Body of pancreas (tissue), 4 donors: Measurements from ENCODE around the gene PLET1. TPM values are rescaled to one million over a fixed set of nuclear protein-coding genes. Genes with fewer than 3 reads are reported as not detected.
A peak's percentile ranks its signal among the peaks of the same experiment; 100 is the strongest.

Experiments used
- ATAC-seq: fragments of 150-250 bp; one replicate; pipeline ENCODE4 v1.9.1; 2016
- DNase-seq, 4 donors: peaks; one replicate each; pipeline ENCODE4 v3.0.0-alpha.2; 2019
- H3K27ac ChIP-seq, 4 donors: fragments of 200-600 bp; sonication (generic); 1 replicate in 3 of 4; 2 replicates in 1 of 4; pipeline versions ENCODE4 v1.5.1 to v1.6.1; 2016 to 2019; ENCODE audit warnings: mild to moderate bottlenecking in 1 of 4, mixed read lengths in 1 of 4, moderate library complexity in 1 of 4
- H3K27me3 ChIP-seq, 2 donors: fragments of 200-600 bp; sonication (generic); one replicate each; pipeline ENCODE4 v1.6.0; 2016; ENCODE audit warnings: mild to moderate bottlenecking in 1 of 2
- H3K36me3 ChIP-seq, 2 donors: fragments of 200-600 bp; sonication (generic); replicated peaks in 1 of 2; 2 replicates each; pipeline ENCODE4 v1.5.1; 2016; ENCODE audit warnings: low read depth in 2 of 2; ENCODE audit not compliant: insufficient read depth in 1 of 2
- H3K4me1 ChIP-seq: fragments of 200-600 bp; sonication (generic); one replicate; pipeline ENCODE4 v1.6.0; 2016
- H3K4me3 ChIP-seq, 2 donors: fragments of 200-600 bp; sonication (generic); 1 replicate in 1 of 2; 2 replicates in 1 of 2; pipeline ENCODE4 v1.5.1; 2016 to 2019
- H3K9me3 ChIP-seq, 3 donors: fragments of 200-600 bp; sonication (generic); 1 replicate in 2 of 3; 2 replicates in 1 of 3; pipeline ENCODE4 v1.5.1; 2016
- POLR2A ChIP-seq, 3 donors: fragments of 450-650 bp; IDR thresholded peaks; one replicate each; pipeline ENCODE4 v1.6.1; 2016; ENCODE audit warnings: antibody characterized with exemption in 3 of 3, mild to moderate bottlenecking in 2 of 3
- WGBS, 2 donors: methylation state at CpG; one replicate each; pipeline ENCODE4 v1.1.5; 2017; 5-methylcytosine and 5-hydroxymethylcytosine counted together
- intact Hi-C: fragments of 100-400 bp; cut with DNase I; formaldehyde crosslinking; loops from one replicate; pipeline ENCODE4 v1.15.1; 2023
- total RNA-seq, 2 donors: library from RNA; depleted of rRNA; stranded (reverse); fragments of >200 nt; gene quantifications; one replicate each; pipeline ENCODE4 v1.1.0, GENCODE V29; 2016
- TF ChIP-seq, protein P1 (sequence below), 7 experiments: fragments of 450-650 bp in 4 of 7; fragments of 200-600 bp in 3 of 7; sonication (generic) in 3 of 7; IDR thresholded peaks; one replicate each; pipeline ENCODE4 v1.5.1; 2016 to 2019; ENCODE audit warnings: antibody characterized with exemption in 7 of 7

Gene PLET1
- total RNA-seq, 2 donors from 2014 or later = not detected

DNA sequence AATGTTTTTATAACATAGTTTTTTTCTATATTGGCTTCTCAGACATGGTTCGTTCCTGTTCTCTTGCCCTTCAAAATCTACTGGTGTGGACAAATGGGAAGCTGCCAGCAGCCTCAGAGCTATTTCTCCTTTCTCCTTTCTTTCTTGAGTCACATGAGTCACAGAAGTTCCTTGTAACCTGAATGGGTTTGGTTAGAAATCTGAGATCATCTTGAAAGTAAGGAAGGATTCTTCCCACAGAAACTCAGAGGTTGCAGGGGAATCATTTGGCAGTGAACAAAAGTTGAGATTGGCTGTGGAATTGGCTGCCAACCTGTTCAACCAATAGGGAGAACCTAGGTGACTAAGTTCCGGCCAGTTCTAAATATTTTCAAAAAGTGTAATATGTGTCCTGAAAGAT is 12.5 kb downstream of the PLET1 start:
- H3K27me3 ChIP-seq = no peaks in the 10 kb centered on the region
- intact Hi-C loops = no loop called here
- no peaks in the 10 kb centered on the region for H3K9me3 ChIP-seq
- TF ChIP-seq, protein P1, sequence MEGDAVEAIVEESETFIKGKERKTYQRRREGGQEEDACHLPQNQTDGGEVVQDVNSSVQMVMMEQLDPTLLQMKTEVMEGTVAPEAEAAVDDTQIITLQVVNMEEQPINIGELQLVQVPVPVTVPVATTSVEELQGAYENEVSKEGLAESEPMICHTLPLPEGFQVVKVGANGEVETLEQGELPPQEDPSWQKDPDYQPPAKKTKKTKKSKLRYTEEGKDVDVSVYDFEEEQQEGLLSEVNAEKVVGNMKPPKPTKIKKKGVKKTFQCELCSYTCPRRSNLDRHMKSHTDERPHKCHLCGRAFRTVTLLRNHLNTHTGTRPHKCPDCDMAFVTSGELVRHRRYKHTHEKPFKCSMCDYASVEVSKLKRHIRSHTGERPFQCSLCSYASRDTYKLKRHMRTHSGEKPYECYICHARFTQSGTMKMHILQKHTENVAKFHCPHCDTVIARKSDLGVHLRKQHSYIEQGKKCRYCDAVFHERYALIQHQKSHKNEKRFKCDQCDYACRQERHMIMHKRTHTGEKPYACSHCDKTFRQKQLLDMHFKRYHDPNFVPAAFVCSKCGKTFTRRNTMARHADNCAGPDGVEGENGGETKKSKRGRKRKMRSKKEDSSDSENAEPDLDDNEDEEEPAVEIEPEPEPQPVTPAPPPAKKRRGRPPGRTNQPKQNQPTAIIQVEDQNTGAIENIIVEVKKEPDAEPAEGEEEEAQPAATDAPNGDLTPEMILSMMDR (IDR thresholded peaks at IDR 0.05) = no peak
- no peak for TF ChIP-seq POLR2A (IDR thresholded peaks at IDR 0.05)
- no peak for DNase-seq
- H3K27ac ChIP-seq = no peak overlapping the region
- no peak for ATAC-seq
- no peak overlapping the region for H3K4me3 ChIP-seq
- no peaks in the 10 kb centered on the region for H3K36me3 ChIP-seq
- 80 to 95% methylated on average over 2 of the region's 2 CpGs for WGBS, 2 donors
- no peaks in the 10 kb centered on the region for H3K4me1 ChIP-seq

DNA sequence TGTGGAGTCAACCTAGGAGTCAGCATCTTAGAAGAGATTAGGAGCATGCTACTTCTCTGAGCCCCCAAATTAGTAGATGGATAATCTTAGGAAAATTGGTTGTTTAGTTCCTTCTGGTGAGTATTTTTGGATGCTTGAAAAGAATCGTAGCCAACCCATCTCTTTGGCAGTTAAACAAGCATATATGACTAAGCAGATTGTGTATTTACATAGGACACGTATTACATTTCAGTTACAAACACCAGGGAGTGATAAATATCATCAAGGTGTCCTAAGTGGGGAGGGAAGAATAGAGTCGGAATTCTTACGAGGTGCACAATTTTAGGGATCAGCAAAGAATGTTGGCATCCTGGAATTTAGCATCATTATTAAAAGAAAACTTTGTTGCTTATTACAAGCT is 13.5 kb downstream of the PLET1 start:
- H3K36me3 ChIP-seq = peaks cover 0 to 2% of the 10 kb centered on the region in 2 donors
- no peak for DNase-seq
- ATAC-seq = no peak
- H3K27me3 ChIP-seq = no peaks in the 10 kb centered on the region
- H3K4me3 ChIP-seq = no peak overlapping the region
- 33 to 46% methylated on average over 4 of the region's 4 CpGs for WGBS, 2 donors
- no peak overlapping the region for H3K27ac ChIP-seq
- H3K9me3 ChIP-seq = no peaks in the 10 kb centered on the region
- intact Hi-C loops = no loop called here
- H3K4me1 ChIP-seq = no peaks in the 10 kb centered on the region
- TF ChIP-seq POLR2A (IDR thresholded peaks at IDR 0.05) = no peak
- TF ChIP-seq, protein P1 (IDR thresholded peaks at IDR 0.05) = no peak

DNA sequence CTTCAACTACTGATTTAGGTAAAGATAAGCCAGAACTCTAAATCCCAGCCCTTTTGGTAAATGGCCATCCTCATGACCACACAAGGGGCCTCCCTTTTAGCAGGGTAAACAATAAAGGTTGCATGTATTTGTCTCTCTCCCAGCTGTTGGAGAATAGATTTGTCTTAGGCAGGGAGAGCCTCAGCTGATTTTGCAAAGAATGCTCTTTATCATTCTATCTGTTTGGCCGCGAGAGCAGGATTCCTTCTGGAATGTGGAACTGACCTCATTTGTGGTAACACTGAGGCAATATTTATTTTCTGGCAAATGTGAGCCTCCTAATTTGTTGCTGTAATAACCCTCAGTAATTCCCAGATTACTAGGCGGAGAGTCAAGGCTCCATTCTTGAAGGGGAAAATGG is 19.2 kb downstream of the PLET1 start:
- Histone ChIP-seq H3K4me1 (no peaks in the 10 kb centered on the region), H3K27me3 (no peaks in the 10 kb centered on the region), H3K9me3 (no peaks in the 10 kb centered on the region), H3K36me3 (peaks cover 0 to 11% of the 10 kb centered on the region in 2 donors), H3K27ac (no peak overlapping the region), H3K4me3 (no peak overlapping the region)
- TF ChIP-seq, protein P1 (IDR thresholded peaks at IDR 0.05) = no peak
- TF ChIP-seq POLR2A (IDR thresholded peaks at IDR 0.05) = no peak
- 54 to 73% methylated on average over 3 of the region's 3 CpGs for WGBS, 2 donors
- peak; percentile 55 for ATAC-seq
- intact Hi-C loops = no loop called here
- DNase-seq = peak in 1 of 4 donors; percentile 19

DNA sequence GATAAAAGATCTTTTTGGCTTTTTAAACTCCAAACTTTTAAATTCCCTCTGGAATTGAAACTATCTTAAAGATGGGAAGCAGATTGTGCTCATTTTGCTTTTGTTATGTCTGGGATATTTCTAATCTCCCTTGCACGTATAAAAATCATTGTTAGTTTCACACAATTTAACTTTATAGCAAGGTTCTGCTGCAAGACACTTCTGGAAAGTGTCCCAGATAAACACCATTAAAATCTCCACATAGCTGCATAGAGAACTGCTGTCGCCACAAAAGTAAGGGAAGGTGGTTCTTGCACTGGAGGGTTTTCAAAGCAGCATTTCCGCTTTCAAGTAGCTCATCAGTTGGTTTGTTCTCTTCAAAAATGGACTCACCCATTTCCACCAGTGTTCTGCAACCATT is 22.6 kb downstream of the PLET1 start:
- intact Hi-C loops = no loop called here
- Histone ChIP-seq H3K36me3 (peaks cover 0 to 14% of the 10 kb centered on the region in 2 donors), H3K4me3 (no peak overlapping the region), H3K4me1 (no peaks in the 10 kb centered on the region), H3K27ac (no peak overlapping the region), H3K27me3 (no peaks in the 10 kb centered on the region), H3K9me3 (no peaks in the 10 kb centered on the region)
- TF ChIP-seq, protein P1 (IDR thresholded peaks at IDR 0.05) = no peak
- no peak for TF ChIP-seq POLR2A (IDR thresholded peaks at IDR 0.05)
- WGBS, 2 donors = 90 to 95% methylated on average over 3 of the region's 3 CpGs
- ATAC-seq (no peak), DNase-seq (no peak)

DNA sequence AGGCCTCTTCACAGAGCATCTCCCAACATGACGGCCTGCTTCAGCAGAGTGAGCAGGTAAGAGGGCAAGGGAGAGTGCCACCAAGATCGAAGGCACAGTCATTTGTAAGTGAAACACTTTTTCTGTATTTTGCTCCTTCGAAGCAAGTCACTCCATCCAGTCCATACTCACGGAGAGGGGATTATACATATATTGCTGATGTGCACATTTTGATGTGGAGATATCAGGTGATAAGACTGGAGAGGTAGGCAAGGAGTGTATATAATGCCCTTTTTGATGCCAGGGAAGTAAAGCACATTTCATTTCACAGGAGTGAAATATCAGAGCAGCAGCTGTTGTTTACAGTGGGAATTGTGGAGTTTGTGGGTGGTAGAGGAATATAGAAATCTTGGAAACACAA is 23.2 kb downstream of the PLET1 start:
- H3K4me3 ChIP-seq = no peak overlapping the region
- TF ChIP-seq, protein P1 (IDR thresholded peaks at IDR 0.05) = no peak
- no peak for TF ChIP-seq POLR2A (IDR thresholded peaks at IDR 0.05)
- H3K4me1 ChIP-seq = no peaks in the 10 kb centered on the region
- intact Hi-C loops = no loop called here
- no peaks in the 10 kb centered on the region for H3K9me3 ChIP-seq
- H3K36me3 ChIP-seq = peaks cover 0 to 12% of the 10 kb centered on the region in 2 donors
- no peak overlapping the region for H3K27ac ChIP-seq
- no peaks in the 10 kb centered on the region for H3K27me3 ChIP-seq
- ATAC-seq (no peak), DNase-seq (no peak)
- WGBS, 2 donors = 91 to 94% methylated on average over 4 of the region's 4 CpGs
